Activated T-cell treated with anti-CD3 and anti-CD28 coated beads for 48 hours (primary cell): ENCODE measurements around the gene ZNF443.
A peak's percentile ranks its signal among the peaks of the same experiment; 100 is the strongest.
"Not testable (repeated sequence)": the region's sequence is repeated elsewhere in the genome, so short reads cannot be mapped to it uniquely, and the experiment has no call there.

Source experiments
- DNase-seq: peaks from one replicate; pipeline ENCODE4 v3.0.0-alpha.2; 2020; ENCODE audit warnings: low read depth

Gene ZNF443

DNA sequence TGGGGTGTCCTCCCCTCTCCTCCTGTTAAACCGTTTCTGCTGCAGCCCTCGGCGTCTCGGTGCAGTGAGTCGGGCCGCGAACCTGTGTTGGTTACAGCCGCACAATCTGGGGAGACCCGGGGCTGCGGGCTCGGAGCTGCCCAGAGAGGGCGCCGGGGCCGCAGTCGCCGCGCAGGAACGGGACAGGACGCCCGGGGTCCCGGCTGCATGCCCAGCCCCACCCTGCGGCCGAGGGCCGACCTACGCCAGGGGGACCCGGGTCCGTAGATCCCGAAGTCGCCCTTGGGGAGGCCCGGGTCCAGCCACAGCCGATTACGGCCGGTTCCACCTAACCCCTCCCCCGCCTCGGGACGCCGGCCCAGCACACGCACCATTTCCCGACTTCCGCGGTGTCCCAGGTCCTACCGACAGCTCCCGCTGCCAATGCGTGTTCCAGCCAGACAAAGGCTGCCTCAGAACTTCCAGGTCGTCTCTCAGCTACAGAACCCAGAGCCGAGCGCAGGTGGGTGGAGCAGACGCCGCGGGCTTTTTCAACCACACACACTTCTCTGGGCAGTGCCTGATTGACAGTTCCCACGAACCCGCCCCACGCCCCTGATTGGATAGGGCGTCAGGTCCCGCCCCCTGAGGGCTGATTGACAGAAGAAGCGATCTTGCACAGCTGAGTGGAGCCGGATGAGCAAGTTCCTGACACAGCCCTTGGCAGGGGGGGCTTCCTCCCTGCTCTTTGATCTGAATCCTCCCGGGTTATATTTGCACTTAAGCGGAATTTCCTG is at the start of gene ZNF443:
Gene ZNF443, minus strand, starts transcription at position 481 of the 776 bp plus-strand sequence. Its CDS starts 107 bp downstream, at position 374.
- peak; percentile 99 for DNase-seq

GRCh38 chr19:12486265-12486783 is 45.5 kb upstream of the ZNF443 start:
- DNase-seq = not testable (repeated sequence)

GRCh38 chr19:12485571-12485970 is 44.8 kb upstream of the ZNF443 start:
- DNase-seq = no peak

DNA sequence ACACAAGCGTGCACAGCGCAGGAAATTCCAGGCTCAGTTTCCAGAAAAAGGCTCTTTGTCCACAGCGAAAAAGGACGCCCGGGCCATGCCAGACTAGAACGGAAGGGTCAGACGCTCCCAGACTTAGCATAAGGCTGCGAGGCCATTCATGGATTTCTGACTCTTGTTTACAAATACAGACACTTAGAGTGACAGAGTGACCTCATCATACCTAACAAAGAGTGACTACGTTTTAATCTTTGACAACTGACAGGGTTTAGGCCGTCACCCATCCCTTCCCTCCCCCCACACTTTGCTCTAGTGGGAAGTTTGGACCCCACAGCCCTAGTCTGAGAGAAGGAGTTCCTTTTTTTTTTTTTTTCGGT is 44.2 kb upstream of the ZNF443 start:
- no peak for DNase-seq

GRCh38 chr19:12484371-12485051 is 43.7 kb upstream of the ZNF443 start, which contains the start of gene ZNF709:
Gene ZNF709, minus strand, starts transcription at chr19:12484816. Its CDS starts 159 bp downstream, at chr19:12484657.
- peak; percentile 86 for DNase-seq

GRCh38 chr19:12484011-12484370 is 43.2 kb upstream of the ZNF443 start:
- no peak for DNase-seq

- no peak for DNase-seq
Observed at GRCh38 chr19:12482509-12482886, 41.7 kb upstream of the ZNF443 start.

DNA sequence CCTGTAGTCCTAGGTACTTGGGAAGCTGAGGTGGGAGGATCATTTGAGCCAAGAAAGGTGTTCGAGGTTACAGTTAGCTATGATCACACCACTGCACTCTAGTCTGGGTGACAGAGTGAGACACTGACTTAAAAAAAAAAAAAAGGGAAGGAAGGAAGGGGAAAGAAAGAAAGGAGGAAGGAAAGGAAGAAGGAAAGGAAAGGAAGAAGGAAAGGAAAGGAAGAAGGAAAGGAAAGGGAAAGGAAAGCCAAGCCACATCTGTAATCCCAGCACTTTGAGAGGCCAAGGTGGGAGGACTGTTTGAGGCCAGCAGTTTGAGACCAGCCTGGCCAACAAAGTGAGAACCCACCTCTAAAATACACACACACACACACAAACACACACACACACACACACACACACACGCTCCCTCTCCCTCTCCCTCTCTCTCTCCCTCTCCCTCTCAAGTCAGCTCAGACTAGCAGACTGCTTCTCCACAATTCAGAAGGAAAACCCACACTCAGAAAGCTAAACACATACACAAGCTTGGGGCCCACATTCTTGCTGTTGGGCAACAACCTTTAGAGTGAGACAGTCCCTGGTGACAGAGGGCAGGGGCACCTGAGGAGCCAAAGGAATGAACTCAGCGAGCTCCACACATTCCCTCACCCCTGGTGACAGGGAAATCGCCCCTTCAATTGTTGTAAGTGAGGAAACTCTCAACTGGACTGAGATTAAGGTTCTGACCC is 41.1 kb upstream of the ZNF443 start:
- no peak for DNase-seq

- DNase-seq = no peak
Observed at GRCh38 chr19:12478234-12478941, 37.6 kb upstream of the ZNF443 start.

DNA sequence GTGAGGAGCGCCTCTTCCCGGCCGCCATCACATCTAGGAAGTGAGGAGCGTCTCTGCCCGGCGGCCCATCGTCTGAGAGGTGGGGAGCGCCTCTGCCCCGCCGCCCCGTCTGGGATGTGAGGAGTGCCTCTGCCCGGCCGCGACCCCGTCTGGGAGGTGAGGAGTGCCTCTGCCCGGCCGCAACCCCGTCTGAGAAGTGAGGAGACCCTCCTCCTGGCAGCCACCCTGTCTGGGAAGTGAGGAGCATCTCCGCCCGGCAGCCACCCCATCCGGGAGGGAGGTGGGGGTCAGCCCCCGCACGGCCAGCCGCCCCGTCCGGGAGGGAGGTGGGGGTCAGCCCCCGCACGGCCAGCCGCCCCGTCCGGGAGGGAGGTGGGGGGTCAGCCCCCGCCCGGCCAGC is 26.8 kb upstream of the ZNF443 start:
- DNase-seq = not testable (repeated sequence)

GRCh38 chr19:12465211-12465610 is 24.4 kb upstream of the ZNF443 start:
- no peak for DNase-seq

DNA sequence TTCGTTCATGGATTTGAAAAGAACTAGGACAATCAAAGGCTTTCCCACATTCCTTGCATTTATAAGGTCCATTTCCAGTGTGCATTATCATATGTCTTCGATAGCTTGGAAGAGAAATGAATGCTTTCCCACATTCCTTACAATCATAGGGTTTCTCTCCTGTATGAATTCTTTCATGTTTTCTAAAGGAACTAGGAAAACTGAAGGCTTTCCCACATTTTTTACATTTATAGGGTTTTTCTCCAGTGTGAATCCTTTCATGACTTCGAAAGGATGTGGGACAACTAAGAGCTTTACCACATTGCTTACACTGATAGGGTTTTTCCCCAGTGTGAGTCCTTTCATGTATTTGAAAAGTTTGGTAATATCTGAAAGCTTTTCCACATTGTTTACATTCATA is 23.9 kb upstream of the ZNF443 start:
- DNase-seq = no peak

GRCh38 chr19:12464139-12464538 is 23.3 kb upstream of the ZNF443 start:
- not testable (repeated sequence) for DNase-seq

DNA sequence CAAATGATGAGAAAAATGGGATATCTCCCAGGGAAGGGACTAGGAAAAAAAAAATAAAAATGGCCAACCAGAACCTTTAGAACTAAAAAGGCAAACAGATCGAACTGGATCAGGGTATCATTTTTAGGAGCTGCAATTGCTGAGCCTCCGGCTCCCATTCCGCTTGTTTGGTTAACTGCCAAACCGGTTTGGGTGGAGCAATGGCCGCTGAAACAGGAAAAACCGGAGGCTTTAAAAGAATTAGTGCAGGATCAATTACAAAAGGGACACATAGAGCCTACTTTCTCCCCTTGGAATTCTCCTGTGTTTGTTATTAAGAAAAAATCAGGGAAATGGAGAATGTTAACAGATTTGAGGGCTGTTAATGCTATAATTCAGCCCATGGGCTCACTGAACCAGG is 12.7 kb upstream of the ZNF443 start:
- DNase-seq = no peak

DNA sequence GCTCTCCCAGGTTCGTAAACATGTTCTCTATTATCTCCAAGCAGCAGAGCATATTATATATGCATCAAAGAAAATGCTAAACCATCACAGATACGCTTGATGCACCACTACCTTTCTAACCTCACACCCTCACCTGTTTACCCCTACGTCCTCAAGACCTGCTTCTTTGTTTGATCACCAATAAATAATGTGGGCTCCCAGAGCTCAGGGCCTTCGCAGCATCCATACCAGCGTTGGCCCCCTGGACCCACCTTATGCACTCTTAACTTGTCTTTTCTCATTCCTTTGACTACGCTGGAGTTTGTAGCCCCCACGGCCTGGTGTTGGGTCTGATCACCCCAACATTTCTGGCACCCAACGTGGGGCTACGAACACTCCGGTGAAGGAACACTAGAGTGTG is 10.0 kb upstream of the ZNF443 start:
- DNase-seq = no peak

- no peak for DNase-seq
Observed at GRCh38 chr19:12448808-12449207, 8.0 kb upstream of the ZNF443 start.

DNA sequence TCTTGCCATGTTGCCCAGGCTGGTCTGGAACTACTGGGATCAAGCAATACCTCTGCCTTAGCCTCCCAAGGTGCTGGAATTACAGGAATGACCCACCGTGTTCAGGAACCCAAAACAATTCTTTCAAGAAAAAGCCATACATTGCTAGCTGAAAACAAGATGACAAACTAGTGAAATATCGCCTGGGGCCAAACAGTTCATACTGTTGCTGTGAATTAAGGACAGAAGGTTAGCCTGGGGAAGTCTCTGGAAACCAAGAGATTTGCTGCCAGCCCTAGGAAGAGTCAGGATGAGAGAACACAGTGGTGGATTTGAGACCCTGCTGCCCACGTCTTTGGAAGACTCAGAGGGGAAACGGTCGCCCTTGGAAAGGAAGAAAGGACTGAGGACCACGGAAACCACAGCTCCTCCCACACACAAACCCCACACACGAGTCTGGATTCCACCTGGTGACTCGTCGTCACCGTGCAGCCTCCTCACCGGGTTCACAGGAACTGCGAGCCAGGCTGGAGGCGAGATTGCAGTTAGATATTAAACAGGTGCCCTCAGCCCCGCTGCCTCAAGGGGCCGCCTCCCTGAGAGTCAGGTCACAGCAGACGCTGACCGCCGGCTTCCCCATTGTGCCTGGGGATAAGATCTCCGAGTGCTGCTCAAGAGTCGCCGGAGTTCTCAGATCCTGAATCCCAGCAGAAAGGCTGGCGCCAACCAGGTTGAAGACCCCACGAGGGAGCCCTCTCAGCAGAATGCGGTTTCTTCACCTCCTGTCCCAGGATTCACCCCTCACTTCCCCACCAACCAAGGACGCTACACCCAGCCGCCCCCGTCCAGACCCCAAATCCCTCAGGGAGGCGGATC is 908 bp downstream of the ZNF443 start:
- peak; percentile 50 for DNase-seq

GRCh38 chr19:12430726-12431299 is 10.0 kb downstream of the ZNF443 start:
- DNase-seq = not testable (repeated sequence)

DNA sequence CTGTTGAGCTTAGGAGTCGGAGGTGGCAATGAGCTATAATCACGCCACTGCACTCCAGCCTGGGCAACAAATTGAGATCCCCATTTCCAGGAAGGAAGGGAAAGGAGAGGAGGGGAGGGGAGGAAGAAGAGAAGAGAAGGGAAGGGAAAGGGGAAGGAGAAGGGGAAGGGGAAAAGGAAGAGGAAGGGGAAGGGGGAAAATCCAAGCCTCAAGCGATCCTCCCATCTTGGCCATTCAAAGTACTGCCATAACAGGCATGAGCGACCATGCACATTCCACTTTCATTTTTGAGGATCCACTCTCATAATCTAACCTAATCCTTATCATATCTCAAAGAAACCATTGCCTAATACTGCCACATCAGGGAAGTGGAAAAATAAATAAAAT is 14.9 kb downstream of the ZNF443 start:
- DNase-seq = no peak

GRCh38 chr19:12425236-12425887 is 15.5 kb downstream of the ZNF443 start:
- DNase-seq = no peak
